ENCODE data around the gene MYO15B.

The MYO15B gene

GRCh38 chr17:75587675-75588595 lies at the start of gene MYO15B:
Gene MYO15B (plus strand): TSS chr17:75587800. CDS start chr17:75588058, 258 bp downstream.
- peak in 1 of 2 donors; percentile 54 for DNase-seq

GRCh38 chr17:75539967-75540729 lies 47.5 kb upstream of the MYO15B start:
- DNase-seq: no peak

GRCh38 chr17:75540923-75541503 lies 46.6 kb upstream of the MYO15B start:
- no peak for DNase-seq

- no peak for DNase-seq
Observed at GRCh38 chr17:75542229-75542628, 45.4 kb upstream of the MYO15B start.

- DNase-seq: no peak
Observed at GRCh38 chr17:75542728-75543336, 44.8 kb upstream of the MYO15B start.

- DNase-seq: no peak
Observed at GRCh38 chr17:75544250-75544649, 43.4 kb upstream of the MYO15B start.

GRCh38 chr17:75546181-75546580 lies 41.4 kb upstream of the MYO15B start:
- DNase-seq: no peak

- no peak for DNase-seq
Observed at GRCh38 chr17:75547091-75547490, 40.5 kb upstream of the MYO15B start.

GRCh38 chr17:75548813-75549212 lies 38.8 kb upstream of the MYO15B start:
- DNase-seq: no peak

- no peak for DNase-seq
Observed at GRCh38 chr17:75549246-75550138, 38.1 kb upstream of the MYO15B start.

GRCh38 chr17:75550139-75550465 lies 37.5 kb upstream of the MYO15B start:
- no peak for DNase-seq

- no peak for DNase-seq
Observed at GRCh38 chr17:75551266-75551665, 36.3 kb upstream of the MYO15B start.

- no peak for DNase-seq
Observed at GRCh38 chr17:75552425-75553294, 34.9 kb upstream of the MYO15B start.

- DNase-seq: no peak
Observed at GRCh38 chr17:75553295-75554110, 34.1 kb upstream of the MYO15B start.

GRCh38 chr17:75555679-75556153 lies 31.9 kb upstream of the MYO15B start:
- no peak for DNase-seq

GRCh38 chr17:75557075-75557851 lies 30.3 kb upstream of the MYO15B start:
- no peak for DNase-seq

- DNase-seq: no peak
Observed at GRCh38 chr17:75557852-75558665, 29.5 kb upstream of the MYO15B start.
